Amygdala (tissue), 56 donors: ENCODE results near the gene SLC2A4RG.

Source experiments
- DNase-seq, 56 donors: peaks; one replicate each; lab custom pipeline; 2025; lab: John Stamatoyannopoulos, UW

The SLC2A4RG gene

GRCh38 chr20:63750807-63751470, 11.4 kb downstream of the SLC2A4RG start:
- DNase-seq: no peak

GRCh38 chr20:63751471-63752271, 12.1 kb downstream of the SLC2A4RG start:
- no peak for DNase-seq

- DNase-seq: no peak
Measured at GRCh38 chr20:63752411-63753101, 13.0 kb downstream of the SLC2A4RG start.

GRCh38 chr20:63753381-63753780, 13.8 kb downstream of the SLC2A4RG start:
- no peak for DNase-seq

- DNase-seq: no peak
Measured at GRCh38 chr20:63754008-63754407, 14.4 kb downstream of the SLC2A4RG start.

- no peak for DNase-seq
Measured at GRCh38 chr20:63755933-63756647, 16.5 kb downstream of the SLC2A4RG start.

- no peak for DNase-seq
Measured at GRCh38 chr20:63756648-63756991, 17.0 kb downstream of the SLC2A4RG start.

- DNase-seq: no peak
Measured at GRCh38 chr20:63758152-63758551, 18.6 kb downstream of the SLC2A4RG start.

- DNase-seq: no peak
Measured at GRCh38 chr20:63759377-63759901, 19.9 kb downstream of the SLC2A4RG start.

- DNase-seq: no peak
Measured at GRCh38 chr20:63765082-63765873, 25.7 kb downstream of the SLC2A4RG start.

GRCh38 chr20:63765902-63766301, 26.3 kb downstream of the SLC2A4RG start:
- no peak for DNase-seq

GRCh38 chr20:63766695-63767426, 27.3 kb downstream of the SLC2A4RG start:
- no peak for DNase-seq

GRCh38 chr20:63767456-63767855, 27.9 kb downstream of the SLC2A4RG start:
- no peak for DNase-seq

GRCh38 chr20:63767886-63768285, 28.3 kb downstream of the SLC2A4RG start:
- DNase-seq: no peak

GRCh38 chr20:63768591-63769515, 29.3 kb downstream of the SLC2A4RG start:
- DNase-seq: no peak

GRCh38 chr20:63769891-63770474, 30.4 kb downstream of the SLC2A4RG start:
- no peak for DNase-seq

GRCh38 chr20:63771046-63771707, 31.6 kb downstream of the SLC2A4RG start:
- DNase-seq: no peak
